ENCODE results near the gene FAM163A.

GRCh38 chr1:179744401-179745130 is 1.5 kb downstream of the FAM163A start:
- TF ChIP-seq, protein P1, sequence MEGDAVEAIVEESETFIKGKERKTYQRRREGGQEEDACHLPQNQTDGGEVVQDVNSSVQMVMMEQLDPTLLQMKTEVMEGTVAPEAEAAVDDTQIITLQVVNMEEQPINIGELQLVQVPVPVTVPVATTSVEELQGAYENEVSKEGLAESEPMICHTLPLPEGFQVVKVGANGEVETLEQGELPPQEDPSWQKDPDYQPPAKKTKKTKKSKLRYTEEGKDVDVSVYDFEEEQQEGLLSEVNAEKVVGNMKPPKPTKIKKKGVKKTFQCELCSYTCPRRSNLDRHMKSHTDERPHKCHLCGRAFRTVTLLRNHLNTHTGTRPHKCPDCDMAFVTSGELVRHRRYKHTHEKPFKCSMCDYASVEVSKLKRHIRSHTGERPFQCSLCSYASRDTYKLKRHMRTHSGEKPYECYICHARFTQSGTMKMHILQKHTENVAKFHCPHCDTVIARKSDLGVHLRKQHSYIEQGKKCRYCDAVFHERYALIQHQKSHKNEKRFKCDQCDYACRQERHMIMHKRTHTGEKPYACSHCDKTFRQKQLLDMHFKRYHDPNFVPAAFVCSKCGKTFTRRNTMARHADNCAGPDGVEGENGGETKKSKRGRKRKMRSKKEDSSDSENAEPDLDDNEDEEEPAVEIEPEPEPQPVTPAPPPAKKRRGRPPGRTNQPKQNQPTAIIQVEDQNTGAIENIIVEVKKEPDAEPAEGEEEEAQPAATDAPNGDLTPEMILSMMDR (conservative IDR thresholded peaks at IDR 0.05; ENCODE audit: low read length), result no peak
- TF ChIP-seq EZH2phosphoT487 (IDR thresholded peaks at IDR 0.05; ENCODE audit: borderline replicate concordance), result no peak
